Prostate gland (tissue), 2 donors: ENCODE results near the gene GLIS1.

Experiments
- CTCF ChIP-seq, 4 experiments: fragments of 200-600 bp in 2 of 4; fragments of 450-650 bp in 2 of 4; sonication (generic) in 2 of 4; IDR thresholded peaks; 1 replicate in 3 of 4; 2 replicates in 1 of 4; pipeline ENCODE4 v1.5.1; 2016 to 2019; ENCODE audit warnings: antibody characterized with exemption in 4 of 4, mild to moderate bottlenecking in 2 of 4, moderate library complexity in 2 of 4
- POLR2A ChIP-seq: fragments of 450-650 bp; IDR thresholded peaks from one replicate; pipeline ENCODE4 v1.6.1; 2016; ENCODE audit warnings: antibody characterized with exemption, mild to moderate bottlenecking

GRCh38 chr1:53689223-53689622 lies 49.7 kb downstream of the GLIS1 start:
- TF ChIP-seq POLR2A, result no peak
- no peak for TF ChIP-seq CTCF (IDR thresholded peaks at IDR 0.05)
